Activated naive CD8-positive, alpha-beta T cell treated with anti-CD3 and anti-CD28 coated beads for 36 hours (primary cell): ENCODE measurements around the gene NPHS2. TPM values are rescaled to one million over a fixed set of nuclear protein-coding genes. Genes with fewer than 3 reads are reported as not detected.

ENCODE experiments used
- total RNA-seq, 2 experiments: library from RNA; stranded (reverse); gene quantifications; one replicate each; pipeline ENCODE4 v1.2.3, GENCODE V29; 2021

Gene NPHS2
- total RNA-seq, 2 experiments from 2014 or later = not detected

Other genes with a start within 250 kb of the NPHS2 start
- gene AXDND1, start 210.0 kb downstream of the NPHS2 start, total RNA-seq = under 1 TPM; 0.56 to 0.64 TPM
- gene TDRD5, start 15.9 kb upstream of the NPHS2 start, total RNA-seq = not detected
- gene FAM163A, start 167.3 kb upstream of the NPHS2 start, total RNA-seq = not detected